ENCODE measurements around the gene ZFR.
"Not testable (repeated sequence)": the region's sequence is repeated elsewhere in the genome, so short reads cannot be mapped to it uniquely, and the experiment has no call there.

Gene ZFR

DNA sequence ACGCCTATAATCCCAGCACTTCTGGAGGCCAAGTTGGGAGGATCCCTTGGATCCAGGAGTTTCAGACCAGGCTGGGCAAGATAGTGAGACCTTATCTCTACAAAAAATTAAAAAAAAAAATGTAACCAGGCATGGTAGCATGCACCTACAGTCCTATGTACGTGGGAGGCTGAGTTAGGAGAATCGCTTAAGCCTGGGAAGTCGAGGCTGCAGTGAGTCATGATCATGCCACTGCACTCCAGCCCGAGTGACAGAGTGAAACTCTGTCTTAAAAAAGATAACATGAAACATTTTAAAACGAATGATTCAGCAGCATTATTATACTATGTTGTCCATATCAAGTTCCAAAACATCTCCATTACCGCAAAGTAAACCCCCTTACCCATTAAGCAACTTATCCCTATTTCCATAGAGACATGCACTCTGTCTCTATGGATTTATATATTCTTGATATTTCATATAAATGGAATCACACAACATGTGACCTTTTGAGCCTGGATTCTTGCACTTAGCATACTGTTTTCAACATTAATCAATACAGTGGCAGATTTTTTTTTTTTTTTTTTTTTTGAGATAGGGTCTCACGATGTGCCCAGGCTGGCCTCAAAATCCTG, 74.9 kb downstream of the ZFR start:
- Mint-ChIP-seq H3K4me1 (ENCODE audit: low read depth) (peaks cover 4% of the 10 kb centered on the region), H3K9me3 (no peaks in the 10 kb centered on the region), H3K36me3 (ENCODE audit: low read depth) (peaks cover 71% of the 10 kb centered on the region), H3K4me3 (no peak overlapping the region), H3K27me3 (no peaks in the 10 kb centered on the region), H3K27ac (no peak overlapping the region)

DNA sequence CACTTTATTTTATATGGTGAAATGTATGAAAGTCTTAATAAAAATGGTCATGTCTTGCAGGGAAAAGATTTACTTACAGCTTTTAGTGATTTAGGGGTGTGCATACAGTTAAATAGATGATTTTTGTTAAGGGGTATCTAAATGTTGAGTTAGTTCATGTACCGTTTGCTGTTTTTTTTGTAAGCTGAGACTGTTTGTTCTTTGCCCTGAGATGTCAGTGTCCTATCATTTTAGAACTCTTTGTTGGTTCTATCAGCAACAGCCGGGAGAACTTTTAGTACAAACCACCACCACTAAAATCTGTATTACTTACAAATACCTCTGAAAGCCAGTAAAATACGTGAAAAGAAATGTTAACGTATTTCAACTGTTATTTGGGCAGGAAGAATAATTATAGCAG, 75.5 kb downstream of the ZFR start:
- H3K36me3 Mint-ChIP-seq (ENCODE audit: low read depth) = peaks cover 68% of the 10 kb centered on the region
- no peak overlapping the region for H3K27ac Mint-ChIP-seq
- H3K27me3 Mint-ChIP-seq = no peaks in the 10 kb centered on the region
- peaks cover 4% of the 10 kb centered on the region for H3K4me1 Mint-ChIP-seq (ENCODE audit: low read depth)
- H3K4me3 Mint-ChIP-seq = no peak overlapping the region
- H3K9me3 Mint-ChIP-seq = no peaks in the 10 kb centered on the region

DNA sequence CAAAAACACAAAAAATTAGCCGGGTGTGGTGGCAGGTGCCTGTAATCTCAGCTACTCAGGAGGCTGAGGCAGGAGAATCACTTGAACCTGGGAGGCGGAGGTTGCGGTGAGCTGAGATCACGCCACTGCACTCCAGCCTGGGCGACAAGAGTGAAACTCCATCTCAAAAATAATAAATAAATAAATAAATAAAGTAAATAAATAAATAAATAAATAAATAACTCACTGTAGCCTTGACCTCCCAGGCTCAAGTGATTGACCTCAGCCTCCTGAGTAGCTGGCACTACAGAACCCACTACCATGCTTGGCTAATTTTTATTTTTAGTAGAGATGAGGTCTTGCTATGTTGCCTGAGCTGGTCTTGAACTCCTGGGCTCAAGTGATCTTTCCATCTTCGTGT, 77.3 kb downstream of the ZFR start:
- peaks cover 65% of the 10 kb centered on the region for H3K36me3 Mint-ChIP-seq (ENCODE audit: low read depth)
- not testable (repeated sequence) for H3K9me3 Mint-ChIP-seq; H3K4me1 Mint-ChIP-seq (ENCODE audit: low read depth); H3K4me3 Mint-ChIP-seq; H3K27ac Mint-ChIP-seq; H3K27me3 Mint-ChIP-seq

DNA sequence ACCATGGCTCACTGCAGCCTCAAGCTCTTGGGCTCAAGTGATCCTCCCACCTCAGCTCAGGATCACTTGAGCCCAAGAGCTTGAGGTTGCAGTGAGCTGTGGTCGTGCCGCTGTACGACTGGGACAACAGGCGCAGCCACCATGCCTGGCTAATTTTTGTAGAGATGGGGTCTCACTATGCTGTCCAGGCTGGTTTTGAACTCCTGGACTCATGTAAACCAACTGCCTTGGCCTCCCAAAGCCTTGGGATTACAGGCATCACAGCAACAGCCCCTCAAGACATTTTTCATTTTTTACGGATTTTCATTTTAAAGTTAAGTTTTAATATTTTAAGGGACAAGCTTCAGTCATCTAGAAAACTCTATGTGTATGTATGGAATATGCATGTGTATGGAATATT, 78.9 kb downstream of the ZFR start:
- Mint-ChIP-seq H3K9me3 (no peaks in the 10 kb centered on the region), H3K4me1 (ENCODE audit: low read depth) (peaks cover 4% of the 10 kb centered on the region), H3K36me3 (ENCODE audit: low read depth) (peaks cover 58% of the 10 kb centered on the region), H3K27me3 (no peaks in the 10 kb centered on the region), H3K4me3 (no peak overlapping the region), H3K27ac (no peak overlapping the region)

DNA sequence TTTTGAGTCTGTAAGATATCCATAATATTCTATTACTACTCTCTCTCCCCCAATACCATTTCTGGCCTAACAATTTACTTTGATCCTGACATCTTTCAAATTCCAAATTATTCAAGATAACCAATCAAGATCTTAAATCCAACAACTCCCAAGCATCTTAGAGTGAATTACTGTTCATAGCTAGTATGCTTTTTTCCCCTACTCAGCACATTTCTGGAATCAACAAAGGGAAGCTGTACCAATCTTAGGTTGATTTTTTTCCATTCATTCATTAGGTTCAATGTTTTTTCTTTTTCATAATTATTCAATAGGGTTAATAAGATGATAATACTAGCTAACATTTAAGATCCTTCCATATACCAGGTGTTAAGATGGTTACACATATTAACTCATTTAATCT, 81.5 kb downstream of the ZFR start:
- peaks cover 44% of the 10 kb centered on the region for H3K36me3 Mint-ChIP-seq (ENCODE audit: low read depth)

DNA sequence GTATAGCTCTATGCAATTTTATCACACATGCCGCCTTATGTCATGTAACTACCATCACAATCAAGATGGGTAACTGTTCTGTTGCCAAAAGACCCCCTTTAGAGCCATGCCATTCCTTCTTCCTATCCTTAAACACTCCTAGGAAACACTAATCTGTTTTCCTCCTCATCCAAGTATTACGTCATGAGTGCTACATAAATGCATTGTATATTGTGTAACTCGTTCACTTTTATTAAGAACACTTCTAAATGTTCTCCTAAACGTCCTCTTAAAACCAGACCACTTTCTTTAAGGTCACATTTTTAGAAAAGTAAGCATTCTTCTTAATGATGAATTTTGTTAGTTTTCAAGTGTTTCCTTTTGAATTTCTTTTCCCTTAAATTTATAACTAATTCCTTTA, 82.0 kb downstream of the ZFR start:
- Mint-ChIP-seq H3K9me3 (no peaks in the 10 kb centered on the region), H3K27ac (no peak overlapping the region), H3K4me3 (no peak overlapping the region), H3K36me3 (ENCODE audit: low read depth) (peaks cover 43% of the 10 kb centered on the region), H3K4me1 (ENCODE audit: low read depth) (peaks cover 4% of the 10 kb centered on the region), H3K27me3 (no peaks in the 10 kb centered on the region)

More for the DNA sequence above, 81.5 kb downstream of the ZFR start:
- H3K27ac Mint-ChIP-seq = no peak overlapping the region
- no peak overlapping the region for H3K4me3 Mint-ChIP-seq
- no peaks in the 10 kb centered on the region for H3K4me1 Mint-ChIP-seq (ENCODE audit: low read depth)
- no peaks in the 10 kb centered on the region for H3K27me3 Mint-ChIP-seq
- H3K9me3 Mint-ChIP-seq = no peaks in the 10 kb centered on the region

DNA sequence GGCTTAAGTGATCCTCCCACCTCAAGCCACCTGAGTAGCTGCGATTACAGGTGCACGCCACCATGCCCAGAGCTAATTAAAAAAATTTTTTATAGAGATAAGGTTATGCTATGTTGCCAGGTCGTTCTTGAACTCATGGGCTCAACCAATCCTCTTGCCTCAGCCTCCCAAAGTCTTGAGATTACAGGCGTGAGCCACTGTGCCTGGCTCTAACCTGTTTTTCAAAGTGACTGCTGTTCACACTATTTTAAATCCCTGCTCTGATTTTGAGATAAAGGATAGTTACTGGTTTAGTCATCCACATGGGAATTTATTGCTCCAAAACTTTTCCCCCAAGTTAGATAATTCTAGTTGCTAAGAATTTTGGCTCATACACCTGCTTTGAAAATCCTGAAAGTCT, 83.6 kb downstream of the ZFR start:
- H3K36me3 Mint-ChIP-seq (ENCODE audit: low read depth) = peaks cover 50% of the 10 kb centered on the region
- H3K9me3 Mint-ChIP-seq = no peaks in the 10 kb centered on the region
- peaks cover 4% of the 10 kb centered on the region for H3K4me1 Mint-ChIP-seq (ENCODE audit: low read depth)
- H3K27me3 Mint-ChIP-seq = no peaks in the 10 kb centered on the region
- no peak overlapping the region for H3K27ac Mint-ChIP-seq
- H3K4me3 Mint-ChIP-seq = no peak overlapping the region

DNA sequence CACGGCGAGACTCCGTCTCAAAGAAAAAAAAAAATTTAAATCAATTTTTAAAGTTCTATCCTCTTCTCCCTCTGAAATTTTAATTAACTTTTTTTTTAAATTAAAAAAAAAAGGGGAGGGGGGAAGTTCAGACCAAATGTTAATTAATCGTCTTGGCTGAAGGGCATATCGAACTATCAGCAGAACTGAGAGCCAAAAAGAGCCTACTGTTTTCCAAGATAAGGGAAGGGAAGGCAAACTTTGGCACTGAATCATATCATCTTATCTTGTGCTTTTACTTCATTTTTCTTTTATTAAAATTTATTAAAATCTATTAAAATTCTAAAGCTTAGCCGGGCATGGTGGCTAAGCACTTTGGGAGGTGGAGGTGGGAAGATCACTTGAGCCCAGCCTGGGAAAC, 85.9 kb downstream of the ZFR start:
- Mint-ChIP-seq H3K4me1 (ENCODE audit: low read depth) (peaks cover 4% of the 10 kb centered on the region), H3K4me3 (no peak overlapping the region), H3K27me3 (no peaks in the 10 kb centered on the region), H3K27ac (no peak overlapping the region), H3K36me3 (ENCODE audit: low read depth) (peaks cover 63% of the 10 kb centered on the region), H3K9me3 (no peaks in the 10 kb centered on the region)

DNA sequence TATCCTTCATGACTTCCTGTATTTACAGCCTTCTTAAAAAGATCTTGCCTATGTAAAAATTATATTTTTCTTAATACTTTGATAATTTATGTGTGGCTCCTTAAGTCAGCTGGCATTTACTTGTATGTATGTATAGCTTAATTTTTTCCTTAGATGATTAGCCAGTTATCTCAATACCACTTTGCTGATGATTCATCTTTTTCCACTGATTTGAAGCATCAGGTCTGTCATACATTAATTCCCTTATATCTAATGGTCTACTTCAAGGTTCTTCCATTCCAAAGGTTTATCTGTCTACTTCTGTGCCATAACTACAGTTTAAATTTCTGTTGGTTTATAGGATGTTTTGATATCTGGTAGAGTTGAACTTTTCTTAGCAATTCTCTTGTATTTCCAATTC, 86.9 kb downstream of the ZFR start:
- H3K4me3 Mint-ChIP-seq = no peak overlapping the region
- H3K4me1 Mint-ChIP-seq (ENCODE audit: low read depth) = peaks cover 4% of the 10 kb centered on the region
- H3K27me3 Mint-ChIP-seq = no peaks in the 10 kb centered on the region
- peak overlapping the region; percentile 74 for H3K27ac Mint-ChIP-seq
- H3K36me3 Mint-ChIP-seq (ENCODE audit: low read depth) = peaks cover 55% of the 10 kb centered on the region
- no peaks in the 10 kb centered on the region for H3K9me3 Mint-ChIP-seq

DNA sequence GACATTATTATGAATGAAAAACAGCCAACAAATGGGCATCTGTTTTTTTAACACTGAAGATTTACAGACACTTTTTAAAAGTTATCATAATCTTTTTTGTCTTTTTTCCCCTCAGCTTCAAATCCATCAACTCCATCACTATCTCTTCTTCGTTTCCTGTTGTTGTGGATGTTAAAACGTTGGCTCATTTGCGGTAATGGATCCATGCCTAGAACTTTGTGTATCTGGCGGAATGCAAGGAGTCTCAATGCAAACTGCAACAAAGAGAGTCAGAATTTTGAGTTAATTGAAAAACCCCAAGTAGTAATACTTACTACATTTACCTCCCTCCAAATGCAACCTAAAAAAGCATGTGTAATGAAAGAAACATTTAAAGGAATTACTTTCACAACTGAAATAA, 88.9 kb downstream of the ZFR start:
- Mint-ChIP-seq H3K36me3 (ENCODE audit: low read depth) (peaks cover 41% of the 10 kb centered on the region), H3K9me3 (no peaks in the 10 kb centered on the region), H3K4me3 (no peak overlapping the region), H3K4me1 (ENCODE audit: low read depth) (peaks cover 4% of the 10 kb centered on the region), H3K27me3 (no peaks in the 10 kb centered on the region), H3K27ac (no peak overlapping the region)

DNA sequence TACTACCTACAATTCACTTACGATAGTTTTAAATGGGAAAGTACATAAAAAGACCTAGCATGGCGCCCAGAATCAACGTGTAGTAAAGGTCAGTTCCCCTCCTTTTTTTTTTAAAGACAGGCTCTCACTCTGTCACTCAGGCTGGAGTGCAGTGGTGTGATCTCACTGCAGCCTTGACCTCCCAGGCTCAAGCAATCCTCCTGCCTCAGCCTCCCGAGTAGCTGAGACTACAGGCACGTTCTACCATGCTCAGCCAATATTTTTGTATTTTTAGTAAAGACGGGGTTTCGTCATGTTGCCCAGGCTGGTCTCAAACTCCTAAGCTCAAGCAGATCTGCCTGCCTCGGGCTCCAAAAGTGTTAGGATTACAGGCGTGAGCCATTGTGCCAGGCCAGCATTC, 91.1 kb downstream of the ZFR start:
- peaks cover 32% of the 10 kb centered on the region for H3K36me3 Mint-ChIP-seq (ENCODE audit: low read depth)
- H3K4me3 Mint-ChIP-seq = no peak overlapping the region
- no peaks in the 10 kb centered on the region for H3K27me3 Mint-ChIP-seq
- H3K4me1 Mint-ChIP-seq (ENCODE audit: low read depth) = peaks cover 4% of the 10 kb centered on the region
- H3K9me3 Mint-ChIP-seq = no peaks in the 10 kb centered on the region
- H3K27ac Mint-ChIP-seq = no peak overlapping the region

DNA sequence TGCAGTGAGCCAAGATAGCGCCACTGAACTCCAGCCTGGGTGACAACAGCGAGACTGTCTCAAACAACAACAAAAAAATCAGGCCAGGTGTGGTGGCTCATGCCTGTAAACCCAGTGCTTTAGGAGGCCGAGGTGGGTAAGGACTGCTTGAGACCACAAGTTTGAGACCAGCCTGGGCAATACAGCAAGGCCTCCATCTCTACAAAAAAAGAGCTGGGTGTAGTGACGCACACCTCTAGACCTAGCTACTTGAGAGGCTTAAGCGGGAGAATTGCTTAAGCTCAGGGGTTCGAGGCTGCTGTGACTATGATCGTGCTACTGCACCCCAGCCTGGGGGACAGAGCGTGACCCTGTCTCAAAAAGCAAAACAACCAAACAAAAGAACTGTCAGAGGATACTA, 91.9 kb downstream of the ZFR start:
- no peak overlapping the region for H3K27ac Mint-ChIP-seq
- H3K9me3 Mint-ChIP-seq = no peaks in the 10 kb centered on the region
- peaks cover under 1% of the 10 kb centered on the region for H3K4me1 Mint-ChIP-seq (ENCODE audit: low read depth)
- H3K36me3 Mint-ChIP-seq (ENCODE audit: low read depth) = peaks cover 29% of the 10 kb centered on the region
- no peaks in the 10 kb centered on the region for H3K27me3 Mint-ChIP-seq
- H3K4me3 Mint-ChIP-seq = no peak overlapping the region

DNA sequence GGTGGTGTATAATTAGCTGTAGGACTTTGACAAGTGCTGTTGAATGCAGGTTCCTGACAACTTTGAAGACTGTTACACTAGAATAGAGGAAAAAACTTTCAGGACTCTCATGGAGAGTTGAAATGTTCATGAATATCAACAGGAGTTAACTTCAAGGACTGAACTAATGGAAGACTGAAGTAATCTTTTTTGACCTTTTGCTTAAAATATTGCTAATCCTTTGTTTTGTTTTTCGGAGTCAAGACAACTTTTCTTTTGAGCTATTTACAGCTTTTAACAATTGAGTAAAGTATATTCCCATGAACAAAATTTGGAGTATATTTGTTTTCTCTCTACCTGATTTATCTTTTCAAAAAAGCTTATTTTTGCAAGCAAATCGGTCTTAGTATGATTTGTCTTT, 97.7 kb downstream of the ZFR start:
- no peaks in the 10 kb centered on the region for H3K4me1 Mint-ChIP-seq (ENCODE audit: low read depth)
- no peak overlapping the region for H3K27ac Mint-ChIP-seq
- H3K9me3 Mint-ChIP-seq = no peaks in the 10 kb centered on the region
- no peaks in the 10 kb centered on the region for H3K36me3 Mint-ChIP-seq (ENCODE audit: low read depth)
- no peak overlapping the region for H3K4me3 Mint-ChIP-seq
- H3K27me3 Mint-ChIP-seq = no peaks in the 10 kb centered on the region

DNA sequence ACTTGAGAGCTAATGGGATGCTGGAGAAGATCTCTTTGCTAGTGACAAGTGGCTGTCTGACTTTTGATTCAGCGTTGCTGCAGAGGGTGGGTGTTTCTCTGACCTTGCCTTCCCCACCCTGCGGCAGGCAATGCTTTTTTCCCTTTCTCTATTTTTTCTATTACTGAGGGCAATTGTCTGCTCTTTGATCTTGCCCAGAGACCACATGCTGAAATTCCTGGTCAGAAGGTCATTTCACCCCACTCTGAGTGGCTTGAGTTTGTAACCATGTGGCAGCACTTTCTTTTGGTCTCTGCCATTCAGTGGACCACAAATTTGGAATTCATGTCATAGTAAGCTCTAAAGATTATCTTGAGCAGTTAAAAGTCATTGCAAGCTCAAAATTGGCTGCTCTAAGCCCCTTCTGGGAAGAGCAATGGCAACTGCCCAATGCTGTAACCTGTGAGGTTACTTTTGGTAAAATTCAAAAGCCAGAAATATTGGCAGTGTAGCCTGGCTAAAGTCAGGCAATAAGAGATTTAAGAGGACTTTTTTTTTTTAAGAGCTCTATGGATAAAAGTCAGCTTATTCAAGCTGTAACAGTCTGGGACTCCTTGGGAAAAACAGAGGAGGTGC, 101.4 kb downstream of the ZFR start:
- H3K9me3 Mint-ChIP-seq = peaks cover 8% of the 10 kb centered on the region
- no peak overlapping the region for H3K4me3 Mint-ChIP-seq
- H3K27ac Mint-ChIP-seq = no peak overlapping the region
- H3K27me3 Mint-ChIP-seq = no peaks in the 10 kb centered on the region
- peaks cover 4% of the 10 kb centered on the region for H3K36me3 Mint-ChIP-seq (ENCODE audit: low read depth)
- H3K4me1 Mint-ChIP-seq (ENCODE audit: low read depth) = no peaks in the 10 kb centered on the region

DNA sequence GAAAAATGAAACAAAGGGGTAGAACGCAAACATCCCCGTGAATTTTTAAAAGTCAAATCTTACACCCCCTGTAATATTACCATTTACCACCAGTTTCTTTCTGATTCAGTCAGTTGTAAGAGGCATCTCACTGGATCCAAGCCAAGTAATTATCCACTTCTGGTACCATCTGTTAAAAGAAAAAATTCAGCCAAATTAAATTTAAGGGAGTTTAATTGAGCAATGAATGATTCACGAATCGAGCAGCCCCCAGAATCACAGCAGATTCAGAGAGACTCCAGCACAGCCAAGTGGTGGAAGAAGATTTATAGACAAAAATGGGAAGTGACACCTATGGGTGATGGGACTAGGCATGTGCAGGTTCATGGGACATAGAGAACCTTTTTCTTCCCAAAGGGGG, 101.9 kb downstream of the ZFR start:
- no peaks in the 10 kb centered on the region for H3K4me1 Mint-ChIP-seq (ENCODE audit: low read depth)
- peaks cover 4% of the 10 kb centered on the region for H3K36me3 Mint-ChIP-seq (ENCODE audit: low read depth)
- no peak overlapping the region for H3K27ac Mint-ChIP-seq
- peaks cover 8% of the 10 kb centered on the region for H3K9me3 Mint-ChIP-seq
- no peak overlapping the region for H3K4me3 Mint-ChIP-seq
- no peaks in the 10 kb centered on the region for H3K27me3 Mint-ChIP-seq

DNA sequence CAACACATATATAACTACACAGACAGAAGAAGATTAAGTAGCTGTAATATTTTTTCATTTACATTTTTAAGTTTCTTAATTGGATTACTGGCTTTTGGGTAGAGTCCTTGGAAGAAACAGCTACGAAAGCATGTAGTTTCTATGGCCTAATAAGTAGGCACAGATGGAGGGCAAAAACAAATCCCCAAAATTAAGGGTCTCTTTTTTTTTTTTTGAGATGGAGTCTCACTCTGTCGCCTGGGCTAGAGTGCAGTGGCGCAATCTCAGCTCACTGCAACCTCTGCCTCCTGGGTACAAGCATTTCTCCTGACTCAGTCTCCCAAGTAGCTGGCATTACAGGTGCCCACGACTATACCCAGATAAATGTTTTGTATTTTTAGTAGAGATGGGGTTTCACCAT, 104.7 kb downstream of the ZFR start:
- no peak overlapping the region for H3K27ac Mint-ChIP-seq
- H3K27me3 Mint-ChIP-seq = no peaks in the 10 kb centered on the region
- H3K36me3 Mint-ChIP-seq (ENCODE audit: low read depth) = peaks cover 4% of the 10 kb centered on the region
- no peaks in the 10 kb centered on the region for H3K4me1 Mint-ChIP-seq (ENCODE audit: low read depth)
- H3K9me3 Mint-ChIP-seq = peaks cover 8% of the 10 kb centered on the region
- H3K4me3 Mint-ChIP-seq = no peak overlapping the region
